Ramos (cell line): ENCODE results near the gene DPP6.
"Not testable (repeated sequence)": the region's sequence is repeated elsewhere in the genome, so short reads cannot be mapped to it uniquely, and the experiment has no call there.

Experiments used
- in situ Hi-C: fragments of 300-500 bp; cut with MboI; formaldehyde crosslinking; loops from one replicate; pipeline ENCODE4 v1.14.3; 2022; ENCODE audit warnings: low sequenced_read_pairs; ENCODE audit not compliant: unreplicated experiment

Gene DPP6

DNA sequence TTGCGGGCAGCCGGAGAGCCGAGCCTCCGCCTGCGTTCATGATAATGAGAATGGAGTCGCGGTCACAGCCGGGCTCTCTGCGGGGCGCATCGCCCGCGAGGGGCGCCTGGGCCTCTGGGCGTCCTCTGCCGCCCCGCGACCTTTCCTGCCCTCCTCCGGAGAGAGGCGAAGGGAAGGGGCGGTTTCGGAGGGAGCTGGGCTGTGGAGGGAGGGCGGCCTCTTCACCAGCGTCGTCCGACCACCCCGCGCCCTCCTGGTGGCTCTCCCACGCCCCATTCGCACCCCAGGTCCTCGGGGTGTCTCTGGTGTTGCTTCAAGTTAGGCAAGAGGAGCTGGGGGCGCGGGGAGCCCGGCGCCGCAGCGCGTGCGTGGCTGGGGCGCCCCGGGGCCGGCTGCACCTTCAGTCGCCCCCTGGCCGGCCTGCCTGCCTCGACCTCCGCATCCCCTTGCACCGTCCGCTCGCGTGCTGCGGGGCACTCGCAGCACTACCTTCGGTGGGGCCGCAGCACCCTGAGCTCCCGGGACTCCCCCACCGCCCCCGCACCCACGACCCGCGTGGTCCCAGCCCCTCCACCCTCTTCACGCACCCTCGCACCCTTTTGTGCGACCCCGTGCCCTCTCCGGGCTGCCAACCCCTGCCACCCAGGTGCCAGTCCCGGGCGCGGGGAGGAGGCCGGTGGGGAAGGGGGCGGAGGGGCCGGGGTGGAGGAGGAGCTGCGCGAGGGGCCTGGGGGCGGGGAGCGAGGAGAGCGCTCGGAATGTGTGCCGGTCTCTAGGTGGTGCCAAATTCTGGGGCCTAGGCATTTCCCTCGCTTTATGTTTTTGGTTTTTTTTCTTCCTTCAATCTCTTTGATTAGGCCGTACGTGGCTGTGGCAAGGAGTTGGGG is at the start of gene DPP6:
TSS of gene DPP6 (plus strand) at position 756 of the 887 bp plus-strand sequence.
- in situ Hi-C loops: not testable (repeated sequence)

DNA sequence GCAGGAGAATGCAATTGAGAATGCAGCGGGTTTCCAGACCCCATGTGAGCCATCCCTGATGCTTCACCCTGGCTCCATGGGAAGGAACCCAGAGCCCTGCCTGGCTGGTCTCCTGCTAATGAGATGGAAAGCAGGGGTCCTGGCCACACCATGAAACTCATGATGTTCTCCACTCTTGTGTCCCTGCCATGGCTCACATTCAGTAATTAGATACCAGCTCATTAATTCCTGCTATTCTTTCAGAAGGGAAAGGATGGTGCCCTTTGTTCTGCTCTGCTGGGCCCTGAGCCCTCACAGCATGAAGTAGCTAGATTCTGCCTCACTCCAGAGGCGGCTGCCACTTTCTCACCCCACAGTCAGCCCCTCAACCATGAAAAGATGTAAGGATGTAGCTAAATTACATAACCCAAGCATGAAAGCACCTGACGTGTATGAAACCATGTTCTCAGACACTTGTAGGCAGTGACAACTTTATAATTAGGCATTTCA is 42.7 kb upstream of the DPP6 start:
- in situ Hi-C loops: loop anchor here (25.0 kb wide), 1 partner anchor 622 kb away; no protein-coding TSS in a partner anchor

DNA sequence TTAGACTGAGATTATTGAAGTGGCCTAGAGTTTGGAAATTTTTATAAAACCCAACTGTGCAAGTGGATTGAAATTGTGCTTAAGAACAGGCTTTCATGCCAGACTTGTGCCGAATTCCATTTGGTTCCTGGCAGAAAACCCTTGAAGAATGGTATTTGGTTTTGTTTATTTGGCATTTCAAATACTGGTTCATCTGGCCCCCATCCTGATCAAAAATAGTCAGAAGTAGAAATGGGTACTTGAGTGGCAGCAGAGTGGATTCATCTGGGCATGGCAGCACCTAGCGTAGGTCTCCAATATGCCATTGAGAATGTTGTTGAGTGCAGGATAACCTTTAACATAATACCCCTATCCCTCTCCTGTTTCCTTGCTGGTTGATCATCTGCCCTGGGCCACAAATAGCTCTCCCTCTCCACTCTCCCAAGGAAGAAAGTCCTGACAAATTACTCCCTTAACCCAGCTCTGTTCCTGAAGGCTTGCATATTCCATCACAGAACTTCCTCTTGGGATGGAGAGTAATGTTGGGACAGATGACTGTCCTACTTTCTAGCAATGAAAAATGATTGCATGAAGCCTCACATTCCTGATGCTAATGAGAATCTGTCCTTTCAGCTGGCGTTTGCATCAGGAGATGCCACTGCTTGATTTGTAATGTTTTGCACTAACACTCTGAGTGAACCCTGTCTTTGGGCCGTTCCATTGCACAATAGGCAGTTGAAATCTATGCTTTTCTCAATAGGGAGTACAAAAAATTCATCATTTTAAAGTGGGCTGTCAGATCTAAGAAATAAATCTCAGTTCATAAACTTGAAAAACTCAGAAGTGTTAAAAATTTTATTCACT is 41.3 kb upstream of the DPP6 start:
- in situ Hi-C loops: loop anchor here (25.0 kb wide), 1 partner anchor 624 kb away; no protein-coding TSS in a partner anchor

DNA sequence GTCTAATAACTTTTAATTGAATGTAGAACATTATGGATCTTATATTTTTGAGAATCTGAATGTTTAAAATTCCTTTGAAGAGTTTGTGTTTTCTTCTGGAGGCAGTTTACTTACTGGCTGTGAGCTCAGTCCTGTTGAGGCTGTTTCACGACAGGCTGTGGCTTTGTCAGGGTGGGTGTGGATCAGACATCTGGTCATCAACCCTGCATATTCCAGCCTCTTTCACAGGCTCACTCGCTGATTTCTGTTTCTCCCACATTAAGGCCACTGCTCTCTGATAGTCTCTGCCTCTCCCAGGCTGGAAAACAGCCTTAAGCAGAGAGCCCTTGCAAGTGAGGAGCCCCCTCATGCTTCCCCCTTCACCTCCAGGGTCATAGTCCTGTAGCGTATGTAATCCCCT is 39.4 kb upstream of the DPP6 start:
- in situ Hi-C loops: loop anchor here (25.0 kb wide), 1 partner anchor 625 kb away; no protein-coding TSS in a partner anchor

DNA sequence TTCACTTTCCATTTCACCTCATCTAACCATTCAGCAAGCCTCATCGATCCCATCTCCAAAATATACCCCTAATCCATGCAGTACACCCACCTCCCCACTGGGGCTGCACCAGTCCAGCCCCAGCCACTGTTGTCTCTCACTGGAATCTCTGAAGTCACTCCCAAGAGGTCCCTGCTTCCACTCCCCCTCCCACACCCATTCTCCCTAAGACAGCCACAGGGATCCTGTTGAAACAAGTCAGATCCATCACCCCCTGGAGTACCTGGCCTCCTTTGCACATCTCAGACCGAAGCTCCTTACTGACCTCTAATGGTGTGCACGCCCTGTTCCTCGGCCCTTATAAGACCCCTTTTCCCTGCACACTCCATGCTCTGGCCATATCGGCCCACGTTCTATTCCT is 36.6 kb upstream of the DPP6 start:
- in situ Hi-C loops: loop anchor here (25.0 kb wide), 1 partner anchor 628 kb away; no protein-coding TSS in a partner anchor

DNA sequence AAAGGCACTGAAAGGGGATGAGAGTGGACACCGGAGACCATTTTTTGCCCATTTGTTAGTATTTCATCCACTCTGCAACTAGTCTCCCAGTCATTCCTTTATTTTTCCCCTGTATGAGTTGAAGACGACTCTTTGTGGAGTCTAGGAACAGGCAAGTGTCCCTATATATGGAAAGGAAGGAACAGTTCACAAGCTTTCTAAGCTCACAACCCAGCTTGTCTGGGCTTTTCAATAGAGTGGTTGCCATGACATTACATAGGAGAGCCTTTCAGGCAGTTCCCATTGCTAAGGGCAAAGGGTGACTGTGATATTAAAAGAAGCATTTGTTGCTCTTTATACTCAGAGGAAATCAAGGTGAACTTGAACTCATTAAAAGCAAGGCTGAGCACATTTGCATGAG is 33.8 kb upstream of the DPP6 start:
- in situ Hi-C loops: loop anchor here (25.0 kb wide), 1 partner anchor 631 kb away; no protein-coding TSS in a partner anchor

DNA sequence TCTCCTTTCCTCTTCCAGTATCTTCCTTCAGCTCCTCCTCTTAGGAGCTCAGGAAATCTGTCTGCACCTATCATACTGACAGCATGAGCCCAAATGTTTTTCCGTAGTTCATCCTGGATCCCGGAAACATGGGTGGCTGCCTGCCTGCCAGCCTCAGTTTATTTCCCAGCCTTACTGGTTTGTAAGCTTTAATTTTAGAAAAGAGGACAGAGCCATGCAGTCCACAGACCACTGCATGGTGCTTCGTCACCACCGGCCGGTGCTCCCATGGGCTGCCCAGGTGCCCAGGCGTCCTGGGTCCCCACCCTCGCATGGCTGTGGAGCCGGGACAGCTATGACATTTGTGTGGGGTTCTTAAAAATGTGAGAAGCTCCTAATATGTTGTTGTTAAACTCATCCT is 24.4 kb upstream of the DPP6 start:
- in situ Hi-C loops: not testable (repeated sequence)

DNA sequence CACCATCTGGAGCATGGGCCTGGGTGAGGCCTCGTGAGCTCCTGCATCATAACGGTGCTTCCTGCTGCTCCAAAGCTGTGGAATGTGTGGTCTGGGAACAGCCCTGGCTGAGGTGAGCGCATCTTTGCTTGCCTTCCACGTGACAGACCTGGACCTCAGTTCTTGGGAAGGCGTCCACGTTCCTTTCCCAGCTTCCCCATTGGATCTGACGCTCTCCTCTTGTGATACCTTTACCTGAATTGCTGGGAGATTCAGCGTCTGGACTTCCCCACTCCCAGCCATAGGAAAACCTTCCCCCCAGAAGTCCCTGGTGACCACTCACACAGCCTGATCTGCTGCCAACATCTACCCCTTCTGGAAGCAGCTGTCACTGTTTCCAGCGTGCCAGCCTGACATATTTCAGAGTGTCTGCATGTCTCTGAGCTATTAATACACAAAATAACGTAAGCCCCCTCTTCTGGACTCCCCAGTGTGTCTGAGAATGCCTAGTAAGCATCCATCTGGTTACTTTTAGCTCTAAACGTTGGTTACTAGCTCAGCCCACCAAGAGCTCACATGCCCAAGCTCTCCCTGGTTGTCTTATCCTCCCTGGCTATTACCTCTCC is 21.6 kb upstream of the DPP6 start:
- in situ Hi-C loops: not testable (repeated sequence)

DNA sequence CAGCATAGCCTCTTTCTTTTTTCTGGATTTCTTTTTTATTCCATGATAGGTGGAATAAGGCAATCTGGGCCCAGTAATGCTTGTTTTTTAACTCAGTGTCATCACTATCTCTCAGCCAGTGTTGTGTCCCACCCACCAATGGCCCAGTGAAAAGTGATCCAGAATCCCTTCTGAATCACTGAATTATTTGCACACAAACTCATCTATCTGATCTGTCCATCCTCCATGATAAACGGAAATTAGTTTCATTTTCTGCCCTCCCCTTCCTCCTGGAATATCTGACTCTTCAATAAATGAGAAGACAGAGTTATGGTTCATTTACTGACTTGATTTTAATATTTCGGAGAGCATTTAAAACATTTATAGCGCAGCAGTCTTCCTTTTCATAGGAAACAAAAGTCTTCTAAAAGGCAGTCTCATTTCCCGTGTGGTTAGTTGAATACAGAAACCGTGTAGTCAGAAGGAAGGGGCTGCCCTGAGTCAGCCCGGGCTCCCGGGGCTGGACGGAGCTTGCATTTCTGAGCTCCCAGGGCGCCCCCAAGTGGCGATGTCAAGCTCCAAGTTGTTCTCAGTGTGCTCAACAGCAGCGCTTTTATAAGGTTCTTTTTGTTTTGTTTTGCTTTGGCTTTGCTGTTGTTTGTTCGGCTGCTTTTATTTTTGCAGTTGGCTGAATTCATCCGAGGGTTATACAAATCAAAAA is 12.6 kb upstream of the DPP6 start:
- in situ Hi-C loops: not testable (repeated sequence)

DNA sequence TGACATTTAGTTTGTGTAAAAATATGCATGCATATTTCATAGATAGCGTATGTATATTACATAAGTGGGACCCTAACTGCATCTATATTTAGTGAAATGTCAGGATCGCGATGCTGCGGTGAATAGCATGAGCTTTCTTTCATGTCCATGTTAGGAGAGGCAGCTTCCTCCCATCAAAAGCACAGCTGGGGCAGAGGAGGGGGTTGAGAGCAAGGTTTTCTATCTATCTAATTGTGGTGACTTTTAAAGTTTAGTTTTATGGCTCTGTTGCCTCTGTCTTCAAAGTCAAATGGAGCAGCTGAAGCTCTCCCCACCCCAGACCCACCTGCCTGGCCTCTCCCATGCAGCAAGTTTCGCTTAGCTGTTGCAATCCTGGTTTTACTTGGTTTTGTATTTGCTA is 1.8 kb upstream of the DPP6 start:
- in situ Hi-C loops: not testable (repeated sequence)

DNA sequence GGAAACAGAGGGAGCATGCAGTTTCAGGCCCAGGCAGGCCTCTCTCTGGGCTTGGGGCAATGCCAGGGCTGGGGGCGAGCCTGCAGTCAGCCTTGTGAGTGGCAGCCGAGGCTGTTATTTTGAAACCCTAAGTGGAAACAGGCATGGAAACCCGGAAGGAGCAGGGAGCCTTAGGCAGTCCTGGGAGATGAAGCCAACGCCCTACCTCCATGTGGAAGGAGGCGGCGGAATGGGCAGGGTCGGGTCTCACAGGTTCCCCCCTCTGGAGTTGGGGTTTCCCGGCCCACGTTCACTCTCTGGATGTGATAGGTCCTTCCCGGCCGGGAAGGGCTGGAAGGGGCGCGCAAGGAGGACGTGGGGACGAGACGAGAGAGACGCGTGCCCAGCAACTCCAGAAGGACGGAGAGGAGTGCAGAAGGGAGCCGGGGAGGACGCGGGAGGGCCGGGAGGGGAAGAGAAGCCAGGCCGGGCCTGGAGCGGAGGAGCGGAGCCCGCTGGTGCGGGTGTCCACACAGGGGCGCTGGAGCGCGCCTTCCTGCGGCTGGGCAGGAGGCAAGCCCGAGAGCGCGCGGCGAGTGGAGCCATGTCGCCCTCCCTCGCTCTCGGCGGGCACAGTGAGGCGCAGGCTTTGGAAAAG is 1.1 kb upstream of the DPP6 start:
- in situ Hi-C loops: not testable (repeated sequence)

DNA sequence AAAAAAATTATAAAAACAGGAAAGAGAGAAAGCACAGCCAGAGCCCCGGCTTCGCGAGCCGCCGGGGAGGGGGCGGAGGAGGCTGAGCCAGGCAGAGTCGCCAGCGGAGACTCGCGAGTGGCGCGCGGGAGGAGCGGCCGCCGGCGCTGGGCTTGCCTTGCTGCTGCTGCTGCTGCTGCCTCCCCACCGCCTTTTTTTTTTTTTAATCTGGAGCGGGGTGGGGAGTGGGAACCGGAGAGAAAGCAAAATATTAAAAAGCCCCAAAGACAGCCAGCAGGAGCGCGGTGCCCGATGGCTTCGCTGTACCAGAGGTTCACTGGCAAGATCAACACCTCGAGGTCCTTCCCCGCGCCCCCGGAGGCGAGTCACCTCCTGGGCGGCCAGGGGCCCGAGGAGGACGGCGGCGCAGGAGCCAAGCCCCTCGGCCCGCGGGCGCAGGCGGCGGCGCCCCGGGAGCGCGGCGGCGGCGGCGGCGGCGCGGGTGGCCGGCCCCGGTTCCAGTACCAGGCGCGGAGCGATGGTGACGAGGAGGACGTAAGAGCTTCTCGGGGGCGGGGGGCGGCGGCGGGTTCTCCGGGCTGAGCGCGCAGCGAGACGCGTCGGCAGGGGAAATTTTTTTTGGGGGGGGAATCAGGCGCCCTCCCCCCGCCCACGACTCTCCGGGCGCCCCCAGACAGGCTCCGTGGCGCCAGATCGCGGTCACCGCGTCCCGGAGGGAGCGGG is 493 bp downstream of the DPP6 start:
- in situ Hi-C loops: not testable (repeated sequence)

DNA sequence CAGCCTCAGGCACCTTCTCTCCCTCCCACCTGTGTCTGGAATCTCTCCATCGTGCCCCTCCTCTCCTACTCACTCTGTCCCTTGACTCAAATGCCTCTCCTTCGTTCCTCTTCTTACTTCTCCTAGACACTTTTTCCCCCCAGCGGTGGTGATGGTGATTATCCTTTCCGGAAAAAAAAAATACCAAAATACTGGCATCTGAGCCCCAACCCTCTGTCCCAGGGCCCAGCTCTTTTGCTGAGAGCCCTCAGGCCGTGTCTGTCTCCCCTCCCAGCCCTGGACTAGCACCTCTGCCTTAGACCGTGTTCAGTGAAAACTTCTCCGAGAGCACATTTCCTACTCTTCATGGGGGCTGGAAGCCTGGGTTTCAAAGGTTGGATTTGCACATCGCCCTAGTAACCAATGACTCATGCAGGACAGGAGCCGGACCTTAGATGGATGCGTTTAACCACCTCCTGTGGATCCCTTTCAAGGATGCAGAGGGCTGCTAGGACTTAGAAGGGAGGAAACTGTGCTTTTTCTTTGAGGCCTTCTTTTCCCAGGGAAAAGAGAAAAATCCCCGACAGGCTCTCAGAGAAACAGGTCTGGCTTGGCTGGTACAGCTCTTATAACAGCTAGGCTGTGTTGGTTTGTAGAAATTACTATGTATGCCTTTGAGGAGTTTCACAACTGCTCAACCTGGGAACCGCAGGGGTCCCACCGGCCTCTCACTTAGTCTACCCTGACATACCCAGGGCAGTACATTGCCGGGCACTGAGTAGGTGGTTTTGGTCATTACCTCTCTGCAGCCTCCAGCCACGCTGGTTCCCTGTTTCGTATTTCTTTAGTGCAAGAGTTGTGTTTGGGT is 1.5 kb downstream of the DPP6 start:
- in situ Hi-C loops: not testable (repeated sequence)

DNA sequence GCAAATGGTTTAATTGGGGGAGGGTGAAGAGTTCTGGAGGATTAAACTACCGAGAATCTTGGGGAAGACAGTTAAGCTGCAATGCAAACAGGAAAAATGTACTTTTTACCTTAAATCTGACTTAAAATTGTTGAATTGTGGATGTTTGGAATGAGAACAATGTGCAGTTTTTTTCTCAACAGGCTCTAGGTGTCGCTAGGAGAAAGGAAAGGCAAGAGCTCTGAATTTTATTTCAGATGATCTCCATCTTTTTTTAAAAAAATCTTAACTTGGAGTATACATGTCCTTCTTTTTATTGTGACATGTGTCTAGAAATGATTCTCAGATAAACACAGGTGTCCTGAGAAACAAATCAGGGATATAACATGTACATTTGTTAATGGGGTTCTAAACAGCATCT is 2.5 kb downstream of the DPP6 start:
- in situ Hi-C loops: not testable (repeated sequence)

DNA sequence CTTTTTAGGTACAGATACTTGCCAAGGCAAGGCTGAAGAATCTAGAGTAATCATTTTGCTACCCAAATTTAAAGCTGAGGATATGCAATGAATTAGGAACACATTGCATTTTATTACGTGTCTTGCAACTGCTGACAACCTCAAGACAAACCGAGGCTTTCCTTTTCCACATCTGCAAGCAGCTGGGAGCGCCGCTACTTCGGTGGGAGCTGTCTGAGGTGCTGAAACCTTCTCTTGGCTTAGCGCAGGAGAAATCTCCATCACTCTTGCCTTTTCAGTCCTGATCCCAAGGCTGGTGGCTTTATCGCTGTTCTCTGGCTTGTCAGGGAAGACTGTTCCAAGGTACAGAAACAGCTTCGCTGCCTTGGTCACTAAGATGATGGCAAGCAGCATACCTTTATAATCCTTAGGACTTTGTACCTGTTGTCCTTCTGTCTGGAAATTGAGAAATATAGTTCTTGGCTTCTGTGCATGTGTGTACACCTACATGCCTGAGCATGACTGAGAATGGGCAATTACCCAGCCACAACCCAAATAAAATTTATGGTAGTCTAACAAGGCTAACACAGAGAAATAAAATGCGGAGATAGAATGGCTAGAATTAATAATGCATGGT is 3.4 kb downstream of the DPP6 start:
- in situ Hi-C loops: not testable (repeated sequence)

DNA sequence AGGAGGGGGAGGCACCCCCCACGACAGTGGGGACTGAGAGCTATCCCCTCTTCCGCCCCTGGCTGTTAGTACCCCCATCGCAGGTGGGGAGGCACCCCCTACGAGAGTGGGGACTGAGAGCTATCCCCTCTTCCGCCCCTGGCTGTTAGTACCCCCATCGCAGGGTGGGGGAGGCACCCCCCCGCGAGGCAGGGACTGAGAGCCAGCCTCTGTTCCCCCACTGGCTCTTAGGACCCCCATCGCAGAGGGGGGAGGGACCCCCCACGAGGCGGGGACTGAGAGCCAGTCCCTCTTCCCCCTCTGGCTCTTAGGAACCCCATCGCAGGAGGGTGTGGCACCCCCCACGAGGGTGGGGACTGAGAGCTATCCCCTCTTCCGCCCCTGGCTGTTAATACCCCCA is 6.6 kb downstream of the DPP6 start:
- in situ Hi-C loops: not testable (repeated sequence)

DNA sequence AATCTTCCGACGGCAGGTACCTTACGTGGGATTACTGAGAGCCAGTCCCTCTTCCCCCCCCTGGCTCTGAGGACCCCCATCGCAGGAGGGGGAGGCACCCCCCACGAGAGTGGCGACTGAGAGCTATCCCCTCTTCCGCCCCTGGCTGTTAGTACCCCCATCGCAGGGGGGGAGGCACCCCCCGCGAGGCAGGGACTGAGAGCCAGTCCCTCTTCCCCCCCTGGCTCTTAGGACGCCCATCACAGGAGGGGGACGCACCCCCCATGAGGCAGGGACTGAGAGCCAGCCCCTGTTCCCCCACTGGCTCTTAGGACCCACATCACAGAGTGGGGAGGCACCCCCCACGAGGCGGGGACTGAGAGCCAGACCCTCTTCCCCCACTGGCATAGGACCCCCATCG is 8.4 kb downstream of the DPP6 start:
- in situ Hi-C loops: not testable (repeated sequence)
